Fibroblast of peridontal ligament (primary cell): Measurements from ENCODE around the gene NAA10.

Experiments used
- DNase-seq: peaks from one replicate; pipeline ENCODE4 v3.0.0-alpha.2; 2010; ENCODE audit errors: extremely low read depth

NAA10 gene

GRCh38 chrX:153909024-153909979 is 25.5 kb downstream of the NAA10 start:
- no peak for DNase-seq

- no peak for DNase-seq
Observed at GRCh38 chrX:153908219-153908860, 26.5 kb downstream of the NAA10 start.

GRCh38 chrX:153907456-153907855 is 27.4 kb downstream of the NAA10 start:
- DNase-seq, result no peak

- no peak for DNase-seq
Observed at GRCh38 chrX:153906126-153906917, 28.5 kb downstream of the NAA10 start.

- no peak for DNase-seq
Observed at GRCh38 chrX:153905481-153906095, 29.2 kb downstream of the NAA10 start.

GRCh38 chrX:153903991-153904957 is 30.6 kb downstream of the NAA10 start, which contains the start of gene AVPR2:
Gene AVPR2 (plus strand): TSS chrX:153904673. CDS start chrX:153905146, 473 bp downstream.
- DNase-seq, result no peak

GRCh38 chrX:153903238-153903980 is 31.4 kb downstream of the NAA10 start:
- DNase-seq, result no peak

- DNase-seq, result no peak
Observed at GRCh38 chrX:153902385-153902784, 32.5 kb downstream of the NAA10 start.

- no peak for DNase-seq
Observed at GRCh38 chrX:153901753-153902140, 33.1 kb downstream of the NAA10 start.

GRCh38 chrX:153900831-153901752 is 33.7 kb downstream of the NAA10 start:
- peak; percentile 75 for DNase-seq

GRCh38 chrX:153897899-153898298 is 36.9 kb downstream of the NAA10 start:
- DNase-seq, result no peak

- DNase-seq, result no peak
Observed at GRCh38 chrX:153889123-153889522, 45.7 kb downstream of the NAA10 start.

- DNase-seq, result no peak
Observed at GRCh38 chrX:153888344-153888743, 46.5 kb downstream of the NAA10 start.

- DNase-seq, result no peak
Observed at GRCh38 chrX:153887385-153887784, 47.5 kb downstream of the NAA10 start.

- no peak for DNase-seq
Observed at GRCh38 chrX:153886915-153887314, 47.9 kb downstream of the NAA10 start.

- DNase-seq, result no peak
Observed at GRCh38 chrX:153885968-153886903, 48.6 kb downstream of the NAA10 start, which contains the start of gene L1CAM. Gene L1CAM (minus strand): TSS chrX:153886173. CDS start chrX:153875836, 10,337 bp downstream.

- no peak for DNase-seq
Observed at GRCh38 chrX:153885208-153885787, 49.5 kb downstream of the NAA10 start.
